GM23338 (cell line): ENCODE measurements around the gene UBE2G2. TPM values are rescaled to one million over a fixed set of nuclear protein-coding genes. Genes with fewer than 3 reads are reported as not detected.

ENCODE experiments used
- ATAC-seq: fragments of 200-7000 bp; cut with Tn5 transposase; 3 replicates; pipeline ENCODE4 v1.9.1; 2020
- DNase-seq: peaks from one replicate; pipeline ENCODE4 v3.0.0-alpha.2; 2015; ENCODE audit warnings: low spot score
- H2AFZ ChIP-seq: fragments of 200-600 bp; sonication (generic); 2 replicates; pipeline ENCODE4 v1.8.0; 2016; ENCODE audit warnings: antibody characterized with exemption, mild to moderate bottlenecking, moderate library complexity
- H3F3A ChIP-seq: fragments of 200-600 bp; sonication (generic); replicated peaks from 2 replicates; pipeline ENCODE4 v1.8.0; 2017; ENCODE audit warnings: antibody characterized with exemption, mixed run types, low read depth
- H3K27ac ChIP-seq: fragments of 200-600 bp; sonication (generic); 2 replicates; pipeline ENCODE4 v1.6.1; 2016; ENCODE audit warnings: low read depth
- H3K27me3 ChIP-seq: fragments of 200-600 bp; sonication (generic); 2 replicates; pipeline ENCODE4 v1.8.0; 2016; ENCODE audit warnings: mild to moderate bottlenecking, mixed run types, moderate library complexity; ENCODE audit not compliant: insufficient read depth
- H3K36me3 ChIP-seq: fragments of 200-600 bp; sonication (generic); 2 replicates; pipeline ENCODE4 v1.8.0; 2016; ENCODE audit warnings: mild to moderate bottlenecking; ENCODE audit not compliant: insufficient read depth
- H3K4me1 ChIP-seq: fragments of 200-600 bp; sonication (generic); 2 replicates; pipeline ENCODE4 v1.8.0; 2016; ENCODE audit warnings: mild to moderate bottlenecking, moderate library complexity; ENCODE audit not compliant: insufficient read depth
- H3K4me2 ChIP-seq: fragments of 200-600 bp; sonication (generic); 2 replicates; pipeline ENCODE4 v1.7.1; 2017; ENCODE audit warnings: mixed run types
- H3K4me3 ChIP-seq: fragments of 200-600 bp; sonication (generic); 2 replicates; pipeline ENCODE4 v1.6.1; 2016; ENCODE audit warnings: mixed run types
- H3K79me2 ChIP-seq: fragments of 200-600 bp; sonication (generic); replicated peaks from 2 replicates; pipeline ENCODE4 v1.8.0; 2017; ENCODE audit warnings: mild to moderate bottlenecking; ENCODE audit not compliant: insufficient read depth
- H3K9me2 ChIP-seq: fragments of 200-600 bp; sonication (generic); 2 replicates; pipeline ENCODE4 v1.8.0; 2017; ENCODE audit not compliant: insufficient read depth
- H4K20me1 ChIP-seq: fragments of 200-600 bp; sonication (generic); replicated peaks from 2 replicates; pipeline ENCODE4 v1.8.0; 2017; ENCODE audit warnings: mild to moderate bottlenecking; ENCODE audit not compliant: insufficient read depth
- H3K27ac Mint-ChIP-seq: 2 replicates; pipeline ENCODE4 v1.8.0; 2020; ENCODE audit warnings: inconsistent platforms, mild to moderate bottlenecking, moderate library complexity, mixed read lengths
- H3K27me3 Mint-ChIP-seq: 3 replicates; pipeline ENCODE4 v1.8.0; 2022; ENCODE audit warnings: low read depth, mild to moderate bottlenecking, moderate library complexity, mixed read lengths, inconsistent platforms; ENCODE audit not compliant: insufficient read depth, poor library complexity
- H3K36me3 Mint-ChIP-seq: 3 replicates; pipeline ENCODE4 v1.8.0; 2021; ENCODE audit warnings: low read depth, mild to moderate bottlenecking, inconsistent platforms, moderate library complexity, mixed read lengths
- H3K4me1 Mint-ChIP-seq: 3 replicates; pipeline ENCODE4 v1.8.0; 2020; ENCODE audit warnings: mild to moderate bottlenecking, inconsistent platforms, mixed read lengths
- H3K4me3 Mint-ChIP-seq: 3 replicates; pipeline ENCODE4 v1.8.0; 2021; ENCODE audit warnings: moderate library complexity, mild to moderate bottlenecking, inconsistent platforms, mixed read lengths
- H3K9me3 Mint-ChIP-seq: 3 replicates; pipeline ENCODE4 v1.8.0; 2020; ENCODE audit warnings: moderate library complexity, mild to moderate bottlenecking, inconsistent platforms, mixed read lengths
- CREB1 ChIP-seq: fragments of 250-450 bp; sonication (Bioruptor Pico); IDR thresholded peaks from 2 replicates; pipeline ENCODE4 v1.5.0; 2020; ENCODE audit warnings: low read depth, mild to moderate bottlenecking, moderate library complexity
- EZH2 ChIP-seq: fragments of 200-600 bp; sonication (generic); IDR thresholded peaks from one replicate; pipeline ENCODE4 v1.8.0; 2017; ENCODE audit warnings: antibody characterized with exemption, mild to moderate bottlenecking, low read depth; ENCODE audit not compliant: unreplicated experiment
- EZH2phosphoT487 ChIP-seq: fragments of 200-600 bp; sonication (generic); IDR thresholded peaks from one replicate; pipeline ENCODE4 v1.8.1; 2018; ENCODE audit warnings: antibody characterized with exemption; ENCODE audit not compliant: unreplicated experiment
- JUNB ChIP-seq: IDR thresholded peaks from one replicate; pipeline ENCODE4 v1.6.1; 2016; ENCODE audit warnings: antibody characterized with exemption; ENCODE audit not compliant: unreplicated experiment
- NANOG ChIP-seq: IDR thresholded peaks from 2 replicates; pipeline ENCODE4 v1.6.1; 2016; ENCODE audit warnings: antibody characterized with exemption, borderline replicate concordance
- POLR2AphosphoS5 ChIP-seq: IDR thresholded peaks from 2 replicates; pipeline ENCODE4 v1.6.1; 2016; ENCODE audit warnings: antibody characterized with exemption, low read depth
- STAT1 ChIP-seq: IDR thresholded peaks from one replicate; pipeline ENCODE4 v1.6.1; 2016; ENCODE audit warnings: antibody characterized with exemption; ENCODE audit not compliant: unreplicated experiment
- ZNF114 ChIP-seq: fragments of 250-450 bp; sonication (Bioruptor Pico); IDR thresholded peaks from 2 replicates; pipeline ENCODE4 v1.5.0; 2020; ENCODE audit warnings: mild to moderate bottlenecking, moderate library complexity
- ZNF331 ChIP-seq: fragments of 250-450 bp; sonication (Bioruptor Pico); IDR thresholded peaks from 2 replicates; pipeline ENCODE4 v1.5.0; 2020; ENCODE audit warnings: low read depth, mild to moderate bottlenecking, moderate library complexity
- polyA plus RNA-seq: library from polyadenylated mRNA; unstranded; fragments of >200 nt; fragmentation: Nextera tagmentation; extraction: Ambion mirVana; gene quantifications from 2 replicates; pipeline ENCODE4 v1.2.1, GENCODE V29; 2016
- total RNA-seq: library from RNA; depleted of rRNA; stranded (reverse); fragments of >200 nt; shearing (Covaris generic); gene quantifications from 2 replicates; pipeline ENCODE4 v1.2.3, GENCODE V29; 2014
- TF ChIP-seq, protein P1 (sequence below): IDR thresholded peaks from one replicate; pipeline ENCODE4 v1.6.1; 2018; ENCODE audit warnings: antibody characterized with exemption; ENCODE audit not compliant: unreplicated experiment
- TF ChIP-seq, protein P2 (sequence below), 2 experiments: fragments of 200-600 bp in 1 of 2; sonication (generic) in 1 of 2; conservative IDR thresholded peaks; 2 replicates each; pipeline versions ENCODE4 v1.5.1 to v1.6.1; 2016 to 2017; ENCODE audit warnings: antibody characterized with exemption in 2 of 2, low read depth in 2 of 2, mild to moderate bottlenecking in 2 of 2, moderate library complexity in 1 of 2
- TF ChIP-seq, protein P3 (sequence below): IDR thresholded peaks from 2 replicates; pipeline ENCODE4 v1.6.1; 2016; ENCODE audit warnings: antibody characterized with exemption
- TF ChIP-seq, protein P4 (sequence below): fragments of 250-450 bp; sonication (Bioruptor Pico); IDR thresholded peaks from 2 replicates; pipeline ENCODE4 v1.5.0; 2020; ENCODE audit warnings: mild to moderate bottlenecking, moderate library complexity

Gene UBE2G2
- total and polyA plus RNA-seq, 2 experiments from 2014 or later, result 66.4 to 100 TPM

DNA sequence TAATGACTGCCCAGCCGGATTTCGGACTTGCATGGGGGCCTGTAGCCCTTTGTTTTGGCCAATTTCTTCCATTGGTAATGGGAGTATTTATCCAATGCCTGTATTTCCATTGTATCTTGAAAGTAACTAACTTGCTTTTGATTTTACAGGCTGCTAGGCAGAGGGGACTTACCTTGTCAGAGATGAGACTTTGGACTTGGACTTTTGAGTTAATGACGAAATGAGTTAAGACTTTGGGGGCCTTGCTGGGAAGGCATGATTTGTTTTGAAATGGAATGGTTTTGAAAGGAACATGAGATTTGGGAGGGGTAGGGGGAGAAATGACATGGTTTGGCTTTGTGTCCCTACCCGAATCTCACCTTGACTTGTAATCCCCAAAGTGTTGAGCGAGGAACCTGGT, 9.6 kb downstream of the UBE2G2 start:
- H3K27me3 ChIP-seq, result no peaks in the 10 kb centered on the region
- peaks cover 3% of the 10 kb centered on the region; the same call in 1 of the 2 replicates for H3F3A ChIP-seq
- ATAC-seq (no peak), DNase-seq (no peak)
- peaks cover 56% of the 10 kb centered on the region for H3K36me3 Mint-ChIP-seq
- H3K9me2 ChIP-seq, result no peaks in the 10 kb centered on the region
- H3K4me2 ChIP-seq, result no peak overlapping the region
- H3K4me3 ChIP-seq, result no peak overlapping the region
- H3K27ac Mint-ChIP-seq, result no peak overlapping the region
- peaks cover 98% of the 10 kb centered on the region for H3K79me2 ChIP-seq
- H3K9me3 Mint-ChIP-seq, result no peaks in the 10 kb centered on the region
- H3K4me1 Mint-ChIP-seq, result peaks cover 20% of the 10 kb centered on the region; the same call in 2 of the 3 replicates
- H3K27ac ChIP-seq, result no peak overlapping the region
- H4K20me1 ChIP-seq, result peaks cover 40% of the 10 kb centered on the region
- H2AFZ ChIP-seq, result no peak overlapping the region
- peaks cover 5% of the 10 kb centered on the region; the same call in 1 of the 2 replicates for H3K4me1 ChIP-seq
- no peak overlapping the region for H3K4me3 Mint-ChIP-seq
- H3K27me3 Mint-ChIP-seq, result peaks cover 15% of the 10 kb centered on the region
- TF ChIP-seq EZH2phosphoT487 (no peak), ZNF331 (CRISPR knock-in tag) (no peak), POLR2AphosphoS5 (no peak), CREB1 (no peak), ZNF114 (CRISPR knock-in tag) (no peak), STAT1 (no peak), JUNB (no peak), EZH2 (no peak), NANOG (no peak)
- TF ChIP-seq, protein P1, sequence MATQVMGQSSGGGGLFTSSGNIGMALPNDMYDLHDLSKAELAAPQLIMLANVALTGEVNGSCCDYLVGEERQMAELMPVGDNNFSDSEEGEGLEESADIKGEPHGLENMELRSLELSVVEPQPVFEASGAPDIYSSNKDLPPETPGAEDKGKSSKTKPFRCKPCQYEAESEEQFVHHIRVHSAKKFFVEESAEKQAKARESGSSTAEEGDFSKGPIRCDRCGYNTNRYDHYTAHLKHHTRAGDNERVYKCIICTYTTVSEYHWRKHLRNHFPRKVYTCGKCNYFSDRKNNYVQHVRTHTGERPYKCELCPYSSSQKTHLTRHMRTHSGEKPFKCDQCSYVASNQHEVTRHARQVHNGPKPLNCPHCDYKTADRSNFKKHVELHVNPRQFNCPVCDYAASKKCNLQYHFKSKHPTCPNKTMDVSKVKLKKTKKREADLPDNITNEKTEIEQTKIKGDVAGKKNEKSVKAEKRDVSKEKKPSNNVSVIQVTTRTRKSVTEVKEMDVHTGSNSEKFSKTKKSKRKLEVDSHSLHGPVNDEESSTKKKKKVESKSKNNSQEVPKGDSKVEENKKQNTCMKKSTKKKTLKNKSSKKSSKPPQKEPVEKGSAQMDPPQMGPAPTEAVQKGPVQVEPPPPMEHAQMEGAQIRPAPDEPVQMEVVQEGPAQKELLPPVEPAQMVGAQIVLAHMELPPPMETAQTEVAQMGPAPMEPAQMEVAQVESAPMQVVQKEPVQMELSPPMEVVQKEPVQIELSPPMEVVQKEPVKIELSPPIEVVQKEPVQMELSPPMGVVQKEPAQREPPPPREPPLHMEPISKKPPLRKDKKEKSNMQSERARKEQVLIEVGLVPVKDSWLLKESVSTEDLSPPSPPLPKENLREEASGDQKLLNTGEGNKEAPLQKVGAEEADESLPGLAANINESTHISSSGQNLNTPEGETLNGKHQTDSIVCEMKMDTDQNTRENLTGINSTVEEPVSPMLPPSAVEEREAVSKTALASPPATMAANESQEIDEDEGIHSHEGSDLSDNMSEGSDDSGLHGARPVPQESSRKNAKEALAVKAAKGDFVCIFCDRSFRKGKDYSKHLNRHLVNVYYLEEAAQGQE, result no peak
- TF ChIP-seq, protein P2, sequence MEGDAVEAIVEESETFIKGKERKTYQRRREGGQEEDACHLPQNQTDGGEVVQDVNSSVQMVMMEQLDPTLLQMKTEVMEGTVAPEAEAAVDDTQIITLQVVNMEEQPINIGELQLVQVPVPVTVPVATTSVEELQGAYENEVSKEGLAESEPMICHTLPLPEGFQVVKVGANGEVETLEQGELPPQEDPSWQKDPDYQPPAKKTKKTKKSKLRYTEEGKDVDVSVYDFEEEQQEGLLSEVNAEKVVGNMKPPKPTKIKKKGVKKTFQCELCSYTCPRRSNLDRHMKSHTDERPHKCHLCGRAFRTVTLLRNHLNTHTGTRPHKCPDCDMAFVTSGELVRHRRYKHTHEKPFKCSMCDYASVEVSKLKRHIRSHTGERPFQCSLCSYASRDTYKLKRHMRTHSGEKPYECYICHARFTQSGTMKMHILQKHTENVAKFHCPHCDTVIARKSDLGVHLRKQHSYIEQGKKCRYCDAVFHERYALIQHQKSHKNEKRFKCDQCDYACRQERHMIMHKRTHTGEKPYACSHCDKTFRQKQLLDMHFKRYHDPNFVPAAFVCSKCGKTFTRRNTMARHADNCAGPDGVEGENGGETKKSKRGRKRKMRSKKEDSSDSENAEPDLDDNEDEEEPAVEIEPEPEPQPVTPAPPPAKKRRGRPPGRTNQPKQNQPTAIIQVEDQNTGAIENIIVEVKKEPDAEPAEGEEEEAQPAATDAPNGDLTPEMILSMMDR (conservative IDR thresholded peaks at IDR 0.05; ENCODE audit: low read depth in 2 of 2), result no peak
- TF ChIP-seq, protein P3, sequence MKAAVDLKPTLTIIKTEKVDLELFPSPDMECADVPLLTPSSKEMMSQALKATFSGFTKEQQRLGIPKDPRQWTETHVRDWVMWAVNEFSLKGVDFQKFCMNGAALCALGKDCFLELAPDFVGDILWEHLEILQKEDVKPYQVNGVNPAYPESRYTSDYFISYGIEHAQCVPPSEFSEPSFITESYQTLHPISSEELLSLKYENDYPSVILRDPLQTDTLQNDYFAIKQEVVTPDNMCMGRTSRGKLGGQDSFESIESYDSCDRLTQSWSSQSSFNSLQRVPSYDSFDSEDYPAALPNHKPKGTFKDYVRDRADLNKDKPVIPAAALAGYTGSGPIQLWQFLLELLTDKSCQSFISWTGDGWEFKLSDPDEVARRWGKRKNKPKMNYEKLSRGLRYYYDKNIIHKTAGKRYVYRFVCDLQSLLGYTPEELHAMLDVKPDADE, result no peak
- TF ChIP-seq, protein P4, sequence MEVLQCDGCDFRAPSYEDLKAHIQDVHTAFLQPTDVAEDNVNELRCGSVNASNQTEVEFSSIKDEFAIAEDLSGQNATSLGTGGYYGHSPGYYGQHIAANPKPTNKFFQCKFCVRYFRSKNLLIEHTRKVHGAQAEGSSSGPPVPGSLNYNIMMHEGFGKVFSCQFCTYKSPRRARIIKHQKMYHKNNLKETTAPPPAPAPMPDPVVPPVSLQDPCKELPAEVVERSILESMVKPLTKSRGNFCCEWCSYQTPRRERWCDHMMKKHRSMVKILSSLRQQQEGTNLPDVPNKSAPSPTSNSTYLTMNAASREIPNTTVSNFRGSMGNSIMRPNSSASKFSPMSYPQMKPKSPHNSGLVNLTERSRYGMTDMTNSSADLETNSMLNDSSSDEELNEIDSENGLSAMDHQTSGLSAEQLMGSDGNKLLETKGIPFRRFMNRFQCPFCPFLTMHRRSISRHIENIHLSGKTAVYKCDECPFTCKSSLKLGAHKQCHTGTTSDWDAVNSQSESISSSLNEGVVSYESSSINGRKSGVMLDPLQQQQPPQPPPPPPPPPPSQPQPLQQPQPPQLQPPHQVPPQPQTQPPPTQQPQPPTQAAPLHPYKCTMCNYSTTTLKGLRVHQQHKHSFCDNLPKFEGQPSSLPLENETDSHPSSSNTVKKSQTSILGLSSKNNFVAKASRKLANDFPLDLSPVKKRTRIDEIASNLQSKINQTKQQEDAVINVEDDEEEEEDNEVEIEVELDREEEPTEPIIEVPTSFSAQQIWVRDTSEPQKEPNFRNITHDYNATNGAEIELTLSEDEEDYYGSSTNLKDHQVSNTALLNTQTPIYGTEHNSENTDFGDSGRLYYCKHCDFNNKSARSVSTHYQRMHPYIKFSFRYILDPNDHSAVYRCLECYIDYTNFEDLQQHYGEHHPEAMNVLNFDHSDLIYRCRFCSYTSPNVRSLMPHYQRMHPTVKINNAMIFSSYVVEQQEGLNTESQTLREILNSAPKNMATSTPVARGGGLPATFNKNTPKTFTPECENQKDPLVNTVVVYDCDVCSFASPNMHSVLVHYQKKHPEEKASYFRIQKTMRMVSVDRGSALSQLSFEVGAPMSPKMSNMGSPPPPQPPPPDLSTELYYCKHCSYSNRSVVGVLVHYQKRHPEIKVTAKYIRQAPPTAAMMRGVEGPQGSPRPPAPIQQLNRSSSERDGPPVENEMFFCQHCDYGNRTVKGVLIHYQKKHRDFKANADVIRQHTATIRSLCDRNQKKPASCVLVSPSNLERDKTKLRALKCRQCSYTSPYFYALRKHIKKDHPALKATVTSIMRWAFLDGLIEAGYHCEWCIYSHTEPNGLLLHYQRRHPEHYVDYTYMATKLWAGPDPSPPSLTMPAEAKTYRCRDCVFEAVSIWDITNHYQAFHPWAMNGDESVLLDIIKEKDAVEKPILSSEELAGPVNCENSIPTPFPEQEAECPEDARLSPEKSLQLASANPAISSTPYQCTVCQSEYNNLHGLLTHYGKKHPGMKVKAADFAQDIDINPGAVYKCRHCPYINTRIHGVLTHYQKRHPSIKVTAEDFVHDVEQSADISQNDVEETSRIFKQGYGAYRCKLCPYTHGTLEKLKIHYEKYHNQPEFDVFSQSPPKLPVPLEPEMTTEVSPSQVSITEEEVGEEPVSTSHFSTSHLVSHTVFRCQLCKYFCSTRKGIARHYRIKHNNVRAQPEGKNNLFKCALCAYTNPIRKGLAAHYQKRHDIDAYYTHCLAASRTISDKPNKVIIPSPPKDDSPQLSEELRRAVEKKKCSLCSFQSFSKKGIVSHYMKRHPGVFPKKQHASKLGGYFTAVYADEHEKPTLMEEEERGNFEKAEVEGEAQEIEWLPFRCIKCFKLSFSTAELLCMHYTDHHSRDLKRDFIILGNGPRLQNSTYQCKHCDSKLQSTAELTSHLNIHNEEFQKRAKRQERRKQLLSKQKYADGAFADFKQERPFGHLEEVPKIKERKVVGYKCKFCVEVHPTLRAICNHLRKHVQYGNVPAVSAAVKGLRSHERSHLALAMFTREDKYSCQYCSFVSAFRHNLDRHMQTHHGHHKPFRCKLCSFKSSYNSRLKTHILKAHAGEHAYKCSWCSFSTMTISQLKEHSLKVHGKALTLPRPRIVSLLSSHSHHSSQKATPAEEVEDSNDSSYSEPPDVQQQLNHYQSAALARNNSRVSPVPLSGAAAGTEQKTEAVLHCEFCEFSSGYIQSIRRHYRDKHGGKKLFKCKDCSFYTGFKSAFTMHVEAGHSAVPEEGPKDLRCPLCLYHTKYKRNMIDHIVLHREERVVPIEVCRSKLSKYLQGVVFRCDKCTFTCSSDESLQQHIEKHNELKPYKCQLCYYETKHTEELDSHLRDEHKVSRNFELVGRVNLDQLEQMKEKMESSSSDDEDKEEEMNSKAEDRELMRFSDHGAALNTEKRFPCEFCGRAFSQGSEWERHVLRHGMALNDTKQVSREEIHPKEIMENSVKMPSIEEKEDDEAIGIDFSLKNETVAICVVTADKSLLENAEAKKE (CRISPR knock-in tag), result no peak
- no peaks in the 10 kb centered on the region; the same call in 1 of the 2 replicates for H3K36me3 ChIP-seq
